ENCODE measurements around the gene KDM7A. TPM values are rescaled to one million over a fixed set of nuclear protein-coding genes. Genes with fewer than 3 reads are reported as not detected.

Gene KDM7A
- total RNA-seq, 1 experiment from 2014 or later: 11.7 TPM

DNA sequence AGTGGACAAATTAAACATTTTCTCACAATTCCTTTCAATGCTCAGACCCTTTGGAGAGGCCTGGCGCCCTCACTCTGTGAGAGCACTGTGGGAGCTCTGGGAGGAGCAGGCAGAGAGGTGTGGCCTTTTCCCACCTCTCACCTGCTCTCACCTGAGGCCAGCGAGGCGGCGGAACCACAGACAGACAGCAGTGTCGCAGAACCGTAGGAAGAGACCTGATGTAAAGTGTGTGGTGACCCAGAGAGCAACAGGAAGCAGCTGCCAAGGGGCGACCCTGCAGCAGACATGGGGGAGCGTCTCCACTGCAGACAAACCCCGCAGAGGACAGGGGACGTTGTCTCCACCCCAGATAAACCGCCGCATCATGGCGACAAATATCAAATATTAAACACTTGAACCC lies 98.4 kb downstream of the KDM7A start:
- H3K36me3 ChIP-seq (ENCODE audit: insufficient read depth, low read length, poor library complexity, severe bottlenecking): no peaks in the 10 kb centered on the region
- no peak for TF ChIP-seq CTCF (conservative IDR thresholded peaks at IDR 0.05; ENCODE audit: low read depth, low read length)
- TF ChIP-seq EZH2 (IDR thresholded peaks at IDR 0.05; ENCODE audit: borderline replicate concordance, low read depth, low read length, poor library complexity, severe bottlenecking): no peak
- no peaks in the 10 kb centered on the region for H3K4me1 ChIP-seq (ENCODE audit: insufficient read depth, low read length, poor library complexity, severe bottlenecking)
- intact Hi-C loops (cut with micrococcal nuclease; ENCODE audit: unreplicated experiment): no loop called here
- no TSS peak for BruUV-seq (replicated peaks)
- H3K9me3 ChIP-seq (ENCODE audit: low read depth, low read length, poor library complexity, severe bottlenecking): no peaks in the 10 kb centered on the region
- POLR2A ChIA-PET (ENCODE audit: low non-redundant PET): no interaction called here
- no peak overlapping the region for H3K4me3 ChIP-seq (ENCODE audit: low read depth, low read length, poor library complexity, severe bottlenecking)
- H3K27me3 ChIP-seq (replicated peaks; ENCODE audit: insufficient read depth, low read depth, low read length, poor library complexity): no peaks in the 10 kb centered on the region
- CTCF ChIA-PET: no interaction called here
- DNase-seq (ENCODE audit: low spot score): no peak
- no peak overlapping the region for H3K27ac ChIP-seq (ENCODE audit: low read depth, low read length, poor library complexity, severe bottlenecking)

DNA sequence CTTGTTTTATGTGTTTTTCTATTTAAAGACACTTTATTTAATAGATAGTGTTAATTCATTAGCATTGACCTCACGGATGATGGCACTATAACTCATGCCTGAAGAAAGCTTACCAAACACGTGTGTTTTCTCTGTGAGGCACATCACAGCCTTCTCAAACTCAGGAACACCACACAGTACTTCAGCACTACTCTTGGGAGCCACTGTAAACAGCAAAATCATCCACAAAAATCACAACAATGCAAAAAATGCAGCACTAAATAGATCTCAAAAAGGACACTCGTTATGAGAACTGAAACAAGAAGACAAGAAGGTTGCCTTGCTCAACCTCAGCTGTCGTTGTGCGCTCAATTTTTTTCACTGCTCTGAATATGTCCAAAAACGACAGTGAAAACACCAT lies 102.0 kb downstream of the KDM7A start:
- H3K9me3 ChIP-seq (ENCODE audit: low read depth, low read length, poor library complexity, severe bottlenecking): no peaks in the 10 kb centered on the region
- POLR2A ChIA-PET (ENCODE audit: low non-redundant PET): no interaction called here
- CTCF ChIA-PET: no interaction called here
- intact Hi-C loops (cut with micrococcal nuclease; ENCODE audit: unreplicated experiment): no loop called here
- no peaks in the 10 kb centered on the region for H3K4me1 ChIP-seq (ENCODE audit: insufficient read depth, low read length, poor library complexity, severe bottlenecking)
- no peaks in the 10 kb centered on the region for H3K36me3 ChIP-seq (ENCODE audit: insufficient read depth, low read length, poor library complexity, severe bottlenecking)
- no peak for DNase-seq (ENCODE audit: low spot score)
- TF ChIP-seq CTCF (conservative IDR thresholded peaks at IDR 0.05; ENCODE audit: low read depth, low read length): no peak
- no peaks in the 10 kb centered on the region for H3K27me3 ChIP-seq (replicated peaks; ENCODE audit: insufficient read depth, low read depth, low read length, poor library complexity)
- H3K27ac ChIP-seq (ENCODE audit: low read depth, low read length, poor library complexity, severe bottlenecking): no peak overlapping the region
- H3K4me3 ChIP-seq (ENCODE audit: low read depth, low read length, poor library complexity, severe bottlenecking): no peak overlapping the region
- BruUV-seq (replicated peaks): no TSS peak

DNA sequence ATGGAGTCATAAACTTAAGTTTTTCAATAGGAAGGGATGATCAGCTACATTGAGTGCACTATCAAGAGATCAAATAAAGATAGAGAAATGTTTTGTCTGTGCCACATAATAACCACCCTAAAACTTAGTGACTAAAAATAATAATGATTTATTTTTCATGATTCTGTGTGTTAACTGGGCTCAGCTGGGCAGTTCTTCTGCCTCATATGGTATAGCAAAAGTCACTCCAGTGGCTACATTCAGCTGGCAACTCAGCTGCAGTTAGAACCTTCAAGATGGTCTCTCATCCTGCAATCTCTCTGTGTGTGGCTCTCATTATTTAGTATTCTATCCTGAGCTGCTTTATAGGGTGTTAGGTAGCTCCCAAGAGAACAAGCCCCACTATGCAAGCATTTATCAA lies 106.2 kb downstream of the KDM7A start:
- Histone ChIP-seq H3K27ac (ENCODE audit: low read depth, low read length, poor library complexity, severe bottlenecking) (no peak overlapping the region), H3K36me3 (ENCODE audit: insufficient read depth, low read length, poor library complexity, severe bottlenecking) (no peaks in the 10 kb centered on the region), H3K4me1 (ENCODE audit: insufficient read depth, low read length, poor library complexity, severe bottlenecking) (no peaks in the 10 kb centered on the region), H3K27me3 (replicated peaks; ENCODE audit: insufficient read depth, low read depth, low read length, poor library complexity) (no peaks in the 10 kb centered on the region), H3K4me3 (ENCODE audit: low read depth, low read length, poor library complexity, severe bottlenecking) (no peak overlapping the region), H3K9me3 (ENCODE audit: low read depth, low read length, poor library complexity, severe bottlenecking) (peaks cover 21% of the 10 kb centered on the region)
- intact Hi-C loops (cut with micrococcal nuclease; ENCODE audit: unreplicated experiment): no loop called here
- no peak for TF ChIP-seq CTCF (conservative IDR thresholded peaks at IDR 0.05; ENCODE audit: low read depth, low read length)
- TF ChIP-seq EZH2 (IDR thresholded peaks at IDR 0.05; ENCODE audit: borderline replicate concordance, low read depth, low read length, poor library complexity, severe bottlenecking): no peak
- ChIA-PET POLR2A (ENCODE audit: low non-redundant PET) (no interaction called here), CTCF (no interaction called here)
- DNase-seq (ENCODE audit: low spot score): no peak
- BruUV-seq (replicated peaks): no TSS peak
